Stimulated activated naive CD8-positive, alpha-beta T cell treated with anti-CD3 and anti-CD28 coated beads, Interleukin-15, Interleukin-2, amounts not matched to agents 100 ng/mL and 50 ng/mL, for 24 hours (primary cell): ENCODE data around the gene ZBTB20.

Source experiments
- H3K27ac Mint-ChIP-seq: one replicate; pipeline ENCODE4 v1.8.0; 2021; ENCODE audit warnings: mild to moderate bottlenecking, mixed read lengths
- H3K27me3 Mint-ChIP-seq: one replicate; pipeline ENCODE4 v1.8.0; 2021; ENCODE audit warnings: mixed read lengths
- H3K36me3 Mint-ChIP-seq: one replicate; pipeline ENCODE4 v1.8.0; 2021; ENCODE audit warnings: low read depth, mixed read lengths
- H3K4me1 Mint-ChIP-seq: one replicate; pipeline ENCODE4 v1.8.0; 2021; ENCODE audit warnings: low read depth, mixed read lengths
- H3K4me3 Mint-ChIP-seq: one replicate; pipeline ENCODE4 v1.8.0; 2021; ENCODE audit warnings: mild to moderate bottlenecking, mixed read lengths
- H3K9me3 Mint-ChIP-seq: one replicate; pipeline ENCODE4 v1.8.0; 2021; ENCODE audit warnings: mixed read lengths

The ZBTB20 gene

GRCh38 chr3:114428044-114428595 is 719.0 kb downstream of the ZBTB20 start:
- no peak overlapping the region for H3K4me3 Mint-ChIP-seq

GRCh38 chr3:114427285-114428043 is 719.6 kb downstream of the ZBTB20 start:
- Mint-ChIP-seq H3K4me3 (no peak overlapping the region), H3K36me3 (no peaks in the 10 kb centered on the region), H3K4me1 (peaks cover 5% of the 10 kb centered on the region), H3K9me3 (no peaks in the 10 kb centered on the region), H3K27me3 (no peaks in the 10 kb centered on the region), H3K27ac (no peak overlapping the region)

More at GRCh38 chr3:114428044-114428595, 719.0 kb downstream of the ZBTB20 start:
- peaks cover 3% of the 10 kb centered on the region for H3K4me1 Mint-ChIP-seq
- no peaks in the 10 kb centered on the region for H3K27me3 Mint-ChIP-seq
- no peaks in the 10 kb centered on the region for H3K9me3 Mint-ChIP-seq
- no peaks in the 10 kb centered on the region for H3K36me3 Mint-ChIP-seq
- no peak overlapping the region for H3K27ac Mint-ChIP-seq

GRCh38 chr3:114424337-114424736 is 722.8 kb downstream of the ZBTB20 start:
- peaks cover 11% of the 10 kb centered on the region for H3K4me1 Mint-ChIP-seq
- no peaks in the 10 kb centered on the region for H3K36me3 Mint-ChIP-seq
- no peak overlapping the region for H3K4me3 Mint-ChIP-seq
- H3K9me3 Mint-ChIP-seq, result no peaks in the 10 kb centered on the region
- no peak overlapping the region for H3K27ac Mint-ChIP-seq
- no peaks in the 10 kb centered on the region for H3K27me3 Mint-ChIP-seq

GRCh38 chr3:114421204-114421603 is 725.9 kb downstream of the ZBTB20 start:
- H3K9me3 Mint-ChIP-seq, result no peaks in the 10 kb centered on the region
- H3K27me3 Mint-ChIP-seq, result no peaks in the 10 kb centered on the region
- H3K4me1 Mint-ChIP-seq, result peaks cover 43% of the 10 kb centered on the region
- H3K4me3 Mint-ChIP-seq, result no peak overlapping the region
- H3K27ac Mint-ChIP-seq, result no peak overlapping the region
- H3K36me3 Mint-ChIP-seq, result no peaks in the 10 kb centered on the region

- H3K4me1 Mint-ChIP-seq, result peaks cover 47% of the 10 kb centered on the region
- no peaks in the 10 kb centered on the region for H3K36me3 Mint-ChIP-seq
- no peaks in the 10 kb centered on the region for H3K9me3 Mint-ChIP-seq
- no peaks in the 10 kb centered on the region for H3K27me3 Mint-ChIP-seq
- H3K27ac Mint-ChIP-seq, result no peak overlapping the region
- H3K4me3 Mint-ChIP-seq, result no peak overlapping the region
Observed at GRCh38 chr3:114420072-114420471, 727.0 kb downstream of the ZBTB20 start.

GRCh38 chr3:114418724-114419543 is 728.2 kb downstream of the ZBTB20 start:
- peak overlapping the region; percentile 63 for H3K4me3 Mint-ChIP-seq
- no peaks in the 10 kb centered on the region for H3K9me3 Mint-ChIP-seq
- peak overlapping the region; percentile 92 for H3K27ac Mint-ChIP-seq
- no peaks in the 10 kb centered on the region for H3K27me3 Mint-ChIP-seq
- peaks cover 50% of the 10 kb centered on the region for H3K4me1 Mint-ChIP-seq
- H3K36me3 Mint-ChIP-seq, result no peaks in the 10 kb centered on the region

GRCh38 chr3:114418107-114418506 is 729.0 kb downstream of the ZBTB20 start:
- H3K4me1 Mint-ChIP-seq, result peaks cover 58% of the 10 kb centered on the region
- no peaks in the 10 kb centered on the region for H3K9me3 Mint-ChIP-seq
- no peaks in the 10 kb centered on the region for H3K27me3 Mint-ChIP-seq
- H3K36me3 Mint-ChIP-seq, result no peaks in the 10 kb centered on the region
- H3K4me3 Mint-ChIP-seq, result peak overlapping the region; percentile 63
- peak overlapping the region; percentile 92 for H3K27ac Mint-ChIP-seq

- Mint-ChIP-seq H3K9me3 (no peaks in the 10 kb centered on the region), H3K4me1 (peaks cover 63% of the 10 kb centered on the region), H3K27ac (peak overlapping the region; percentile 92), H3K4me3 (peak overlapping the region; percentile 54), H3K27me3 (no peaks in the 10 kb centered on the region), H3K36me3 (no peaks in the 10 kb centered on the region)
Observed at GRCh38 chr3:114417675-114418074, 729.4 kb downstream of the ZBTB20 start.

GRCh38 chr3:114417265-114417664 is 729.8 kb downstream of the ZBTB20 start:
- H3K4me1 Mint-ChIP-seq, result peaks cover 63% of the 10 kb centered on the region
- H3K27me3 Mint-ChIP-seq, result no peaks in the 10 kb centered on the region
- no peaks in the 10 kb centered on the region for H3K9me3 Mint-ChIP-seq
- peak overlapping the region; percentile 92 for H3K27ac Mint-ChIP-seq
- no peak overlapping the region for H3K4me3 Mint-ChIP-seq
- no peaks in the 10 kb centered on the region for H3K36me3 Mint-ChIP-seq

GRCh38 chr3:114411811-114412803 is 735.0 kb downstream of the ZBTB20 start:
- peaks cover 53% of the 10 kb centered on the region for H3K4me1 Mint-ChIP-seq
- no peaks in the 10 kb centered on the region for H3K27me3 Mint-ChIP-seq
- no peaks in the 10 kb centered on the region for H3K9me3 Mint-ChIP-seq
- H3K27ac Mint-ChIP-seq, result peak overlapping the region; percentile 91
- H3K36me3 Mint-ChIP-seq, result no peaks in the 10 kb centered on the region
- peak overlapping the region; percentile 64 for H3K4me3 Mint-ChIP-seq

GRCh38 chr3:114411190-114411668 is 735.9 kb downstream of the ZBTB20 start:
- Mint-ChIP-seq H3K27ac (peak overlapping the region; percentile 4), H3K4me3 (no peak overlapping the region), H3K36me3 (no peaks in the 10 kb centered on the region), H3K4me1 (peaks cover 44% of the 10 kb centered on the region), H3K9me3 (no peaks in the 10 kb centered on the region), H3K27me3 (no peaks in the 10 kb centered on the region)

- Mint-ChIP-seq H3K4me3 (no peak overlapping the region), H3K27ac (no peak overlapping the region), H3K9me3 (no peaks in the 10 kb centered on the region), H3K27me3 (no peaks in the 10 kb centered on the region), H3K36me3 (no peaks in the 10 kb centered on the region), H3K4me1 (peaks cover 37% of the 10 kb centered on the region)
Observed at GRCh38 chr3:114408736-114409670, 738.1 kb downstream of the ZBTB20 start.

GRCh38 chr3:114406922-114407321 is 740.2 kb downstream of the ZBTB20 start:
- H3K4me3 Mint-ChIP-seq, result no peak overlapping the region
- peaks cover 16% of the 10 kb centered on the region for H3K4me1 Mint-ChIP-seq
- no peaks in the 10 kb centered on the region for H3K27me3 Mint-ChIP-seq
- no peaks in the 10 kb centered on the region for H3K36me3 Mint-ChIP-seq
- H3K27ac Mint-ChIP-seq, result no peak overlapping the region
- H3K9me3 Mint-ChIP-seq, result no peaks in the 10 kb centered on the region
